Esophagus muscularis mucosa (tissue), 3 donors: ENCODE data around the gene SLC16A3.

Experiments used
- POLR2A ChIP-seq: fragments of 450-650 bp; IDR thresholded peaks from one replicate; pipeline ENCODE4 v1.6.1; 2017; ENCODE audit warnings: antibody characterized with exemption, moderate library complexity, mild to moderate bottlenecking, low read depth
- TF ChIP-seq, protein P1 (sequence below), 3 experiments: fragments of 200-600 bp in 2 of 3; fragments of 450-650 bp in 1 of 3; sonication (generic) in 2 of 3; IDR thresholded peaks; one replicate each; pipeline ENCODE4 v1.5.1; 2017 to 2019; ENCODE audit warnings: antibody characterized with exemption in 3 of 3, mild to moderate bottlenecking in 2 of 3, moderate library complexity in 1 of 3

DNA sequence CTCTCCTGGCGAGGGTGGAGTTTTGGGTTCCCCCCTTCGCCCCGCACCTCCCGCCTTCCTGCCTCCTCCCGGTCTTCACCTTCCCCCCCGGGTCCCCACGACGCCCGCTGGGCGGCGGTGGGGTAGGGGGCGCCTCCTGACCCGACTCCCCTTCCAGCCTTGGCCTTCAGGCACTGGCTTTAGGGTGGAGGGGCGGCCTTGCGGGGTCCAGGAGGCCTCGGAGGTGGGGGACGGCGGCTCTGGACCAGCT is 2.4 kb downstream of the SLC16A3 start:
- TF ChIP-seq, protein P1, sequence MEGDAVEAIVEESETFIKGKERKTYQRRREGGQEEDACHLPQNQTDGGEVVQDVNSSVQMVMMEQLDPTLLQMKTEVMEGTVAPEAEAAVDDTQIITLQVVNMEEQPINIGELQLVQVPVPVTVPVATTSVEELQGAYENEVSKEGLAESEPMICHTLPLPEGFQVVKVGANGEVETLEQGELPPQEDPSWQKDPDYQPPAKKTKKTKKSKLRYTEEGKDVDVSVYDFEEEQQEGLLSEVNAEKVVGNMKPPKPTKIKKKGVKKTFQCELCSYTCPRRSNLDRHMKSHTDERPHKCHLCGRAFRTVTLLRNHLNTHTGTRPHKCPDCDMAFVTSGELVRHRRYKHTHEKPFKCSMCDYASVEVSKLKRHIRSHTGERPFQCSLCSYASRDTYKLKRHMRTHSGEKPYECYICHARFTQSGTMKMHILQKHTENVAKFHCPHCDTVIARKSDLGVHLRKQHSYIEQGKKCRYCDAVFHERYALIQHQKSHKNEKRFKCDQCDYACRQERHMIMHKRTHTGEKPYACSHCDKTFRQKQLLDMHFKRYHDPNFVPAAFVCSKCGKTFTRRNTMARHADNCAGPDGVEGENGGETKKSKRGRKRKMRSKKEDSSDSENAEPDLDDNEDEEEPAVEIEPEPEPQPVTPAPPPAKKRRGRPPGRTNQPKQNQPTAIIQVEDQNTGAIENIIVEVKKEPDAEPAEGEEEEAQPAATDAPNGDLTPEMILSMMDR (IDR thresholded peaks at IDR 0.05) = no peak
- no peak for TF ChIP-seq POLR2A
